Superior temporal gyrus (tissue), 1 donor: Measurements from ENCODE around the gene RGL3.
"Not testable (repeated sequence)": the region's sequence is repeated elsewhere in the genome, so short reads cannot be mapped to it uniquely, and the experiment has no call there.

Experiments
- DNase-seq: peaks from one replicate; pipeline ENCODE4 v3.0.0-alpha.2; 2016; ENCODE audit errors: extremely low spot score

The RGL3 gene

DNA sequence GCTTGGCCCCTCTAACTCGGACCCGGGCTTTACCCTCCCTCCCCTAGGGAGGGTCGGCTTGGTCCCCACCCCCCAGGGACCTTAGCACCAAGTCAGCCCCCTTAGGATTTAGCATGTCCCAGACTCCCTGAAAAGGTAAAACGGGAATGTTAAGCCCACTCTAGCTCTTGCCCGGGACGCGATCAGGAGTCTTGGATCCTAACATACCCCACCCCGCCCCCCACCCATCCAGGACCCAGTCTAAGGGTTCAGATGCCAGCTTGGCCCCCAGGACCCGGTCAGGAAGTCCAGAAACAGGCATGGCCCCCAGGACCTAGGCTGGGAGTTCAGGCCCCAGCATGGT is 35.4 kb downstream of the RGL3 start:
- no peak for DNase-seq

DNA sequence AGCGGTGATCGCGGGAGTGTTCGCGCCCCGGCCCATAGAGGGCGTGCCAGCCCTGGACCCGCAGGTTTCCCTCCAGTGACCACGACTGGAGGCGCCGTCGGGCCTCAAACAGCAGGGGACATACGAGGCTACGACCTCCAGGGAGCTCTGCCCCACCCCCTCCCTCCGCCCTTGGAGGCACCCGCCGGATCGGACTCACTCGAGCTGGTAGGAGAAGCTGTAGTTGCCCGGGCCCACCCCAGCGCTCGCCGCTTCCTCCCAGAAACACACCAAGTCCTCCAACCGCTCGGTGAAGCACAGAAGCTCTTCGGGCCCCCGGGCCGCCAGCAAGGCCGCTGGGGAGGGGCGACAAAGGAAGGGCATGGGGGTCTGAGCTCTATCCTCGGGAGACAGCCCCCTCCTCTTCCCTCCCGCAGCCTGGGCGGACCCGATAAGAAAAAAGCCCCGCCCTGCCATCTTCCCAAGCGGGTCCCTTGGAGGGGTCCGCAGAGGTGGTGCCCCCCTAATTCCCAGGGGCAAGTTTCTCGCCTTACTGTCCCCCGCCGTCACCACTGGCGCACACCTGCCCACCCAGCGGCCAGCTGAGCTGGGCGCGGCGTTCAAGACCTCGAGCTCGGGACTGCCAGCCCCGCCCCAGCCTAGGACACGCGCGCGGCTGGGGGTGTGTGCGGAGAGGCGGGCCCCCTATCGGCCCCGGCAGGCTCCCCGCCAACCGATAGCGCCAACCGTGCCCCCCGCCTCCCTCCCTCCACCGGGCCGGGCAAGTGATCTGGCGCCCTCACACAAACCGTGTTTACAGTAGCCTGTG is 36.0 kb downstream of the RGL3 start:
- no peak for DNase-seq

DNA sequence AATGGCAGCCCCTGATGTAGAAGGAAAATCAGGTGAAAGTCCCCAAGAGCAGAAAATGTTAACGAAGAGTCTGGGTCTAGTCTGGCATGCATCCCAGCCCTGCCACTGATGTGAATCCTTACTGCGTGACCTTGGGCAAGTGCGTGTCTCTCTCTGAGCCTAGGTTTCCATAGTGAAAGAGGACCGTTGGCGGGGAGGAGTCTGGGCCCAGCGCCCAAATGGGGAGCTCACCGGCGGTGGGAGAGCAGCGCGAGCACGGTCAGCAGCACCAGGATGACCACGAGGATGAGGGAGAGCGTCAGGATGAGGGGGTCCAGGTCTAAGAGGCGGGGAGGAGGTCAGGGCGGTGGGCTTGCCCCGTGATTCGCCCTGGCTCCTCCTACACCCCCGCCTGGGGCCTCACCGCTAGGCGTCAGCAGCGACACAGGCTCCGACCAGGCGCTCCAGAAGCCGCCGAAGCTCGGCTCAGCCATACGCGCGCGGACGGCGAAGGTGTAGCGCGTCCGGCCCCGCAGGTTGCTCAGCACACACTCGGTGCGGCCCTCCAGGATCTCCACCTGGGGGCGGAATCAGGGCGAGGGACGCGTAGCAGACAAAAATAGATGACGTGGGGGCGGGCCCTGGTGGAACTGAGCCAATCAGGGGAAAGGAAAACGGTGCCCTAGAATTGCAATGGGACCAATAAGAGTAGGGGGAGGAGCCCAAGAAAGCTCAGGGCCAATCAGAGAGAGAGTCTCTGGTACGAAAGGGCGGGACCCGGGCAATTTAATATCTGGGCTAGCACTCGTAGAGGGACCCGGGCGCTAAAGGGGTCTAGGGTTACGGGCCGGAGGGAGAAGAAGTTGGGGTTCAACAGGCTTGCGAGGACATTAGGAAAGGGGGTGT is 38.2 kb downstream of the RGL3 start:
- DNase-seq: peak; percentile 98

DNA sequence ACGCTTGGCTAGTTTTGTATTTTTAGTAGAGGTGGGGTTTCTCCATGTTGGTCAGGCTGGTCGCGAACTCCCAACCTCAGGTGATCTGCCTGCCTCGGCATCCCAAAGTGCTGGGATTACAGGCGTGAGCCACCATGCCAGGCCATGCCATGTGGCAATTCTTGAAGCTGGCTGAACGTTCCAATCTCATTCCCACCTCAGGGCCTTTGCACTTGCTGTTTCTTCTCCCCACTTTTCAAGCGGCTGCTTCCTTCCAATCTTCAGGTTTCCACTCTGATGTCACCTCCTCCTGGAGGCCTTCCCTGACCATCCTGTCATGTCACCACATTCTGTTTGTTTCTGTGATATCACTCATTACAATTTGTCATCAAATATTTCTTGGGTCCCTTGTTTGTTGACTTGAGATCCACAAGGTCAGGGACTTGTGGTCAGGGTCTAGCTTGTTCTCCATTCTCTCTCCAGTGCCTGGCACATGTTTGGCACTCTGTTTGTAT is 39.2 kb downstream of the RGL3 start:
- DNase-seq: no peak

DNA sequence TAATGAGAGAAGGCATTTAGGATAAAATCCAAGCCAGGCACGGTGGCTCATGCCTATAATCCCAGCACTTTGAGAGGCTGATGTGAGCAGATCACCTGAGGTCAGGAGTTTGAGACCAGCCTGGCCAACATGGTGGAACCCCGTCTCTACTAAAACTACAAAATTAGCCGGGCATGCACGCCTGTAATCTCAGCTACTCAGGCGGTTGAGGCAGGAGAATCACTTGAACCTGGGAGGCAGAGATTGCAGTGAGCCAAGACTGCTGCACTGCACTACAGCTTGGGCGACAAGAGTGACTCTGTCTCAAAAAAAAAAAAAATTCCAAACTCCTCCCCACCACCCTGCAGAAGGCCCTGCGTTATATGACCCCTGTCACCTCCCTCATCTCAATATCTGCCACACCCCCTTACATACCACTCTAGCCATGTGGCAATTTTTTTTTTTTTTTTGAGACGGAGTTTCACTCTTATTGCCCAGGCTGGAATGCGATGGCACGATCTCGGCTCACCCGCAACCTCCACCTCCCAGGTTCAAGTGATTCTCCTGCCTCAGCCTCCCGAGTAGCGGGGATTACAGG is 39.8 kb downstream of the RGL3 start:
- DNase-seq: not testable (repeated sequence)

DNA sequence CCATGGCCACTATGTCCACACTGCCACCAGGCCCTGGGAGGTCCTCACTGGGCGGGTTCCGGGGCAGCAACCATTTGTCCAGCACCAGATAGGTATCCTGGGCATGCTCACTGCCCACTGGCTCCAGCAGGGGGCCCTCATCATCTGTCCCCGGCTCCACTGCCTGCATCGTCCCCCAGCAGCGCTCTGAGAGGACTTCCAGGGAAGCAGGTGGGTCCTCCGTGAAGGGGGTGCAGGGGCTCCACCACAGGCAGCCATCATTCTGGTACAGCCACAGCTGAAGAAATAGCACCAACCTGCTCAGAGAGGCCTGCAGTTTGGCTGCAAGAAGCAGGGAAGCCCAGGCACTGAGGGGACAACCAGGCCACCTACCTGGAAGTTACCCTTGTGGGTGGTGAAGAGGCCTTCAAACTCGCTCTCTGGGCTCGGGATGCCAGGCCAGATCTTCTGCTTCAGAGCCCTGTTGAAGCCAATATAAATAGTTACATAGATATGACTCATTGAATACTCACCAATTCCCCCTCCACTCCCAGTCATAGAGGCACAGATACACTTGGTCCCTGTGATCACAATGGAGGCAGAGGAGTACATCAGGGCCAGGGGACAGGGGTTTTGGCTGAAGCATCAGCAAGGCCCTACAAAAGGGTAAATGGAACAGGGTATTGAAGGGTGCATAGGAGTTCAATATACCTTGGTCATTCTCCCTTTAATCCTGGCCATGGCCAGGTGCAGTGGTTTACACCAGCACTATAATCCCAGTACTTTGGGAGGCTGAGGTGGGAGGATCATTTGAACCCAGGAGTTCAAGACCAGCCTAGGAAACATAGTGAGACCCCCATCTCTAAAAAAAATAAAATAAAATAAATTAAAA is 40.6 kb downstream of the RGL3 start:
- peak; percentile 51 for DNase-seq

DNA sequence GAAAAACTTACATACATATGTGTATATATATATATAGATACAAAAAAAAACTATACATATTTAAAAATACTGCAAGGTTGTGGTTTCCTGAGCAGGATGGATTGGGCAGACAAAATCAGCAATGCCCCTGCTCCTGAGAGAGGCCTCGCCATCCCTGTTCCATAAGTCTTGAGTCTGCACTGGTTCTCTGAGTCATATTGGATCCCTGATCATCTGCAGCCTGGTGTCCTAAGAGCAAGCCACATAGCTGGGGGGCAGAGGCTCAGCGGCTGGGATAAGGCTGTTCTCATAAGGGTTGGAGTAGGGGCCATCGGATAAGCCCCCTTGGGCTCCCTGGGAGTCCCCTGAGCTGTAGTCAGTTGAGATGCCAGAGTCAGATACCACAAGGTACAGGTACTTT is 41.4 kb downstream of the RGL3 start:
- no peak for DNase-seq

DNA sequence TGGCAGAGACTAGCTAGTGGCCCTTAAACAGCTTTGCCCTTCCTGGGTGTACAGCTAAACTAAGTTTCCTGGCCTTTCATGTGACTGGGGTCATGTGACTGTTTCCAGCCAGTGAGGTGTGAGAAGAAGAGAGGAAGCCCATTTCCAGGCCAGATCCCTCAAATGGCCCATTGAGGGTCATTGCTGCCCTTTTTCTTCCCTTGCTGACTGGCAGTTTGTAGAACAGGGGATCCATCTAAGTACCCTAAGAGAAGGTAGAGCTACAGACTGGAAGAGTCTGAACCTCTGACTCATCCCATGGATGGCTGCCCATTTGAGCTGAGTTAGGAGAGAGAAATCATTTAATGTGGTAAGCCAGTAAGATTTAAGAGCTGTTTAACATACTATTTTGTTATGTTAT is 41.9 kb downstream of the RGL3 start:
- peak; percentile 55 for DNase-seq

DNA sequence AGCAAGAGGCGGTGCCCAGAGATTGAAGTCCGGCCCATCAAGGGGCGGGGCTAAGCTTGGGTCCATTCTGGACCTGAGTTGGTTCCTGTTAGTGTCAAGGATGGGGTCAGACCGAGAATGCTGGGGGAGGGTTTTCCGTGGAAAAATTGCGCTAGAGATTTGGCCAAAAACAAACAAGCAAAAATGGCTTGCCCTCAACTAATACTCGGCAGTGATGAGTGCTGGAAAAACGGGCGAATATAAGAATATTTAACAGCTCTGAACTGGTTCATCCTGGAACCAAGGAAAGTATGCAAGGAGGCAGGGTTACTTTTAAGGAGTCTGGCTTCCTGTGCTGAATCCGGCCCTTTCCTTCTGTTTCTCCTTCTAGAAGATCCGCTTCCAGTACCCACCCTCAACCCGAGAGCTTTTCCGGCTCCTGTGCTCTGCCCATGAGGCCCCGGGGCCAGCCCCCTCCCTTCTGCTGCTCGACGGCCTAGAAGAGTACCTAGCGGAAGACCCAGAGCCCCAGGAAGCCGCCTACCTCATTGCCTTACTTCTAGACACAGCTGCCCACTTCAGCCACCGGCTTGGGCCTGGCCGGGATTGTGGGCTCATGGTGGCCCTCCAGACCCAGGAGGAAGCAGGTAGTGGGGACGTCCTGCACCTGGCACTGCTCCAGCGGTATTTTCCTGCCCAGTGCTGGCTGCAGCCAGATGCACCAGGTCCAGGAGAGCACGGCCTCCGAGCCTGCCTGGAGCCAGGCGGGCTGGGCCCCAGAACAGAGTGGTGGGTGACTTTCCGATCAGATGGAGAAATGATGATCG is 43.8 kb downstream of the RGL3 start:
- DNase-seq: no peak

DNA sequence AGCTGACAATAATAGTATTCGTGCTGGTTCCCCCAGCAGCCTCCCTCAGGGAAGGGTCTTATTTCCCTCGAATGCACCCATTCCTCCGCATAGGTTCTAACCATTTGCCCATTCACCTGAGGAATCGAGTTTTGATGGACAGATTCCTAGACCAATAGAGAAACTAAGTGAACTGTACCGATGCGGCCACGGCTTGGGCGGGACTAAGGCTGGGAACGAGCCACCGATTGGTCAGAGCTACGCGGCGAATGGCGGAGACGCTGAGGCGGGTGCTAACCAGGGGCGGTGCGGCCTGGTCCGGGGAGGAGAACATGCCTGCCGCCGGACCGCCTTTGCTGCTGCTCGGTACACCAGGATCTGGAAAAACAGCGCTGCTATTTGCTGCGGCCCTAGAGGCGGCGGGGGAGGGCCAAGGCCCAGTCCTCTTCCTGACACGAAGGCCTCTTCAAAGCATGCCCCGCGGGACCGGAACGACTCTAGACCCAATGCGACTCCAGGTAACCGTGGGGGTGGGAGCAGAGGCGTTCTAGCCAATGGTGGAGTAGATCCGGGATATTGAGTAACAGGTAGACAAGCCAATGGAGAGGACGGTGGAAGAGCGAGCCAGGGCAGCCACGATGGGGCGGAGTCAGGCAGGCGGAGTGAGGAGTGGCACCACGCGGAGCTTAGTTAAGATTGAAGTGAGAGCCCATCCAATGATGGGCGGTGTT is 44.5 kb downstream of the RGL3 start, which contains the start of gene SWSAP1:
SWSAP1 (plus strand) TSS at position 234 of the 710 bp plus-strand sequence; CDS start at position 249, 15 bp downstream.
- DNase-seq: peak; percentile 100

DNA sequence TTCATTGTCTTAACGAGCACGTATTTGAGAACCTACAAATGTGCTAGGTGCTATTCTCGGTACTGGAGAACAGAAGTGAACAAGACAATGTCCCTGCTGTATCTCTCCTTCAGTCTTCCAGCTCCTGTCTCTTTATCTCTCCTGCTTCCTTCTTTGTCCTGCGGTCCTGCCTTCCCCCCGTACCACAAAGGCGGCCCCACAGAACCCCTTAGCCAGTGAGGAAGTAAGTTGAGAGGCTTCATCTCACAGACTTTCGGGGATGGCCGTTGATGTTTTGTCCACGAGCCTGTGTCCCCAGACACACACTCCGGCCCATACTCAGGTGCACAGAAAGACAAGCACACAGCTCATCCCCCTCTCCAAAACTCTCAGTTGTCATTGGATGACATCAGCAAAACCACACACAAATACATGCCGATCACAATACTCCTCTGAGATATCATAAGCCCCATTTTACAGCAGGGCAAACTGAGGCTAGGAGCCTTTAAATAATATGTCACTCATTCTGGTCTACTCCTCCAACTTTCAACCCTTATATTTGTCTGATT is 45.2 kb downstream of the RGL3 start:
- DNase-seq: no peak

DNA sequence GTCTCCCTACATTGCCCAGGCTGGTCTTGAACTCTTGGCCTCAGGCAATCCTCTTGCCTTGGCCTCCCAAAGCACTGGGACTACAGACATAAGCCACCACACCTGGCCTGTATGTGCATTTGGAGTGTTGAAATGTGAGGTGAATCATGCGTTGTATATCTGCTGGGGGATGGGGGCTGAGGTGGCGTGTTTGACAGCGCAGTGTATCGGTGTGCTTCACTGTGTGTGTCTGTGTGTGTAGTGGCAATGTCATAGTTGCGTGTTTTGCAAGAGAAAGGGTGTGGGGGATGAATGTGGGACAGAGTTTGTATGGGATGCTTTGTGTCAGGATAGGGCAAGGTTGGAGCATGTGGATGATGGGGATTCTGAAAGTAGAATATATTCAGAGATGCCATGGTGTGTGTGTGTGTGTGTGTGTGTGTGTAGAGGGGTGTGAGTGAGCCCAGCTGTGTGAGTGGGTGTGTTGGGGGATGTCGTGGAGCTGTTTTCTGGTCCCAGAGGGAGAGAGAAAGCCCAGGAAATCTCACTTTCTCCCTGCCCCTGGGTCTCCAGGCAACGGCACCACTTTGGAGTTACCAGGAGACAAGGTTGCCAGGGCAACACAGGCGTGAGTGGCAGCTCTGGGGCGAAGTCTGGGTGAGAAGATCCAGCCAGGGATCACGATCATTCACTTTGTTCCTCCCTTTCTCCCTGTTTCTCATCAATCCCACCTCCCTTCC is 45.8 kb downstream of the RGL3 start:
- peak; percentile 75 for DNase-seq

DNA sequence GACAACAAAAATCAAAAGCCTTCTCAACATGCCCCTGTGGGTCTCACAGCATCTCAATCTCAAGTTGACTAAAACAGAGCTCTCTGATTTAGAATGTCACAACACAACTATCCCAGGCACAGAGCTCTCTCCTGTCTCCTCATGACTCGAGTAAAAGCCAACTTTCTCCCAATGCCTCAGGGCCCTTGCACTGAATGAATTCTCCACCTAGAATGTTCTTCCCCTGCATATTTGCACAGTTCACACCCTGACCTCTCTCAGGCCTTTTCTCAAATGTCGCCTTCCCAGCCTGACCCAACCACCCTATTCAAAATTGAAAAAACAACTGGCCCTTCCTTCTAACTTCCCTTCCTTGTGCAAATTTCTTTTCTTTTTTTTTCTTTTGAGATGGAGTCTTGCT is 48.4 kb downstream of the RGL3 start:
- DNase-seq: no peak

DNA sequence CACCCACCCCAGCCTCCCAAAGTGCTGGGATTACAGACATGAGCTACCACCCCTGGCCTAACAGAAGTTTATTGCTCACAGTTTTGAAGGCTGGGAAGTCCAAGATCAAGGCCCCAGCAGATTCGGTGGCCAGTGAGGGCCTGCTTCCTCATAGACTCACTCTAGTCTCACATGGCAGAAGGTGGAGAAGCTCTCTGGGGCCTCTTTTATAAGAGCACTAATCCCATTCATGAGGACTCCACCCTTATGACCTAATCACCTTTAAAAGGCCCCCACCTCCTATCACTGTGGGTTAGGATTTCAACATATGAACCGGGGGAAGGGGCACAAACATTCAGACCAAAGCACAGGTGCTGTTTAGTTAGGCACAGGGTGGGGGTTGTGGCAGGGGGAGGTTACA is 51.6 kb downstream of the RGL3 start:
- no peak for DNase-seq

DNA sequence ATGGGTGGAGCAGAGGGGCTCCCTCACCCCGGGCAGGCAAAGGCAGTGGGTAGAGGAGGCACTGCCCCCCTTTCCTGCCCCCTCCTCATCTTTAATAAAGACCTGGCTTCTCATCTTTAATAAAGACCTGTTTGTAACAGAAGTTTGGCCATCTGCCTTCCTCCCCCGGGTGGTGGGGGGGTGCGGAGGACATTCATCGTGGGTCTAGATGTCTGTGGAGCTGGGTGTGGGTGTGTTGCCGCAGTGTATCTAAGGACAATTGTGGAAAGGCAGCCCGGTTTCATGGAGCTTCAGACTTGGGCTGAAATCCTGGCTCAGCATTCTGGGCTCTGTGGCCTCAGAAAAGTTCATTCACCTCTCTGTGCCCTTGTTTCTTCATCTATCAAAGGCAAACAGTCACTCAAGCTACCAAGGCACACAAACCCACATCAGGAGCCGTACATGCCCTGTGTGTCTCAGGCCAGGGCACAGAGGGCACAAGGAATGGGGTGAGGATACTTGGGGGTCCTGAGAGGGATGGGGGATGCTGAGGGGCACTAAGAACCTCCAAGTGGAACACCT is 53.5 kb downstream of the RGL3 start:
- no peak for DNase-seq

DNA sequence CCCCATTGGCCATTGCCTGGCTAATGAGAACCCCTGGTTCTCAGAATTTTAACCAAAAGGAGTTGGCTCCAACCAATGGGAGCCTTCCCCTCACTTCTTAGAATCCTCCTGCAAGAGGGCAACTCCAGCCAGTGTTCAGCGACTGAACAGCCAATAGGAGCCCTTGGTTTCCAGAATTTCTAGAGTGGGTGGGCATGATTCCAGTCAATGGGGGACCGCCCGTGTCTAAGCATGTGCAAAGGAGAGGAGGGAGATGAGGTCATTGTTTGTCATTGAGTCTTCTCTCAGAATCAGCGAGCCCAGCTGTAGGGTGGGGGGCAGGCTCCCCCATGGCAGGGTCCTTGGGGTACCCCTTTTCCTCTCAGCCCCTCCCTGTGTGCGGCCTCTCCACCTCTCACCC is 54.2 kb downstream of the RGL3 start:
- peak; percentile 20 for DNase-seq

DNA sequence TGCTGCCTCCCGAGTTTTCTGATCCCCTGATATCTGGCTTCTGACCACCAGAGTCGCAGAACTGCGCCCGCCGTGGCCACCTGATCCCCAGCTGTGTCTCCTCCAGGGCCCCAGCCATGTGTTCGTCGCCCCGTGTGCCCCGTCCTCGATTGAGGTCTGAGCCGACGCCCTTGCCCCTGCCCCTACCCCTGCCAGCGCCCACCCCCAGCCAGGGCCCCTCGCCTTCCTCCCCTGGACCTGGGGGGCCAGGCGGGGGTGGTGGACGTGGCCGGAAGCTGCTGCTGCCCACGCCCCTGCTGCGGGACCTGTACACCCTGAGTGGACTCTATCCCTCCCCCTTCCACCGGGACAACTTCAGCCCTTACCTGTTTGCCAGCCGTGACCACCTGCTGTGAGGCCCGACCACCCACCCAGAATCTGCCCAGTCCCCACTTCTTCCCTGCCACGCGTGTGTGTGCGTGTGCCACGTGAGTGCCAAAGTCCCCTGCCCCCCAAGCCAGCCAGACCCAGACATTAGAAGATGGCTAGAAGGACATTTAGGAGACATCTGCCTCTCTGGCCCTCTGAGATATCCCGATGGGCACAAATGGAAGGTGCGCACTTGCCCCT is 54.7 kb downstream of the RGL3 start:
- no peak for DNase-seq

DNA sequence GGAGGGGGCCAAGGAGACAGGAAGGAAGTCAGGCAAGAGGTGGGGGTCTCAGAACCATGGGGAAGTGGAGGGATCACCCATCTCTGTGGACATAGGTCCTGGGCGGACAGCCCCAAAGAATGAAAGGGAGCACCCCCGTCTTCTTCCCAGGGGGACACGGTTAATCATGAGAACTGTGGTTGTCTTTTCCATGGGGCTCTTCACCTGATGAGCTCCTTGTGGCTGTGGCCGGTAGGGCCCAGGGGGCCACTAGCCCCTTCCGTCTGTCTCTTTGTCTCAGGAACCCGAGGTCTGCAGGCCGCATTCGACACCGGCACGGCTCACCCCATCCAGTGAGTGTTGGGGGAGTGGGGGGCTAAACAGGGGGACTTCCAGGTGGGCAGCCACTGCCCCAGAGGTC is 55.2 kb downstream of the RGL3 start:
- DNase-seq: no peak
